Muscle layer of duodenum (tissue), 2 donors: ENCODE data around the gene RPS6KA4.

Experiments
- H3K27ac ChIP-seq: one replicate; pipeline ENCODE4 v1.7.0; 2013; ENCODE audit warnings: mild to moderate bottlenecking, low read length
- H3K27me3 ChIP-seq: one replicate; pipeline ENCODE4 v1.7.0; 2013; ENCODE audit warnings: low read depth, mild to moderate bottlenecking, control low read depth, low read length
- H3K36me3 ChIP-seq, 2 donors: one replicate each; pipeline ENCODE4 v1.7.0; 2013; ENCODE audit warnings: low read length in 2 of 2, control low read depth in 1 of 2, mild to moderate bottlenecking in 1 of 2; ENCODE audit not compliant: insufficient read depth in 2 of 2, control insufficient read depth in 1 of 2
- H3K4me1 ChIP-seq, 2 donors: one replicate each; pipeline ENCODE4 v1.7.0; 2013; ENCODE audit warnings: low read length in 2 of 2, mild to moderate bottlenecking in 2 of 2, control low read depth in 1 of 2, moderate library complexity in 1 of 2; ENCODE audit not compliant: insufficient read depth in 2 of 2, control insufficient read depth in 1 of 2
- H3K4me3 ChIP-seq, 2 donors: one replicate each; pipeline ENCODE4 v1.7.0; 2013; ENCODE audit warnings: low read length in 2 of 2, low read depth in 1 of 2, mild to moderate bottlenecking in 1 of 2
- H3K9me3 ChIP-seq, 2 donors: one replicate each; pipeline ENCODE4 v1.7.0; 2013; ENCODE audit warnings: low read length in 2 of 2, control low read depth in 1 of 2, mild to moderate bottlenecking in 1 of 2; ENCODE audit not compliant: control insufficient read depth in 1 of 2
- donor health status: healthy.

RPS6KA4 gene

DNA sequence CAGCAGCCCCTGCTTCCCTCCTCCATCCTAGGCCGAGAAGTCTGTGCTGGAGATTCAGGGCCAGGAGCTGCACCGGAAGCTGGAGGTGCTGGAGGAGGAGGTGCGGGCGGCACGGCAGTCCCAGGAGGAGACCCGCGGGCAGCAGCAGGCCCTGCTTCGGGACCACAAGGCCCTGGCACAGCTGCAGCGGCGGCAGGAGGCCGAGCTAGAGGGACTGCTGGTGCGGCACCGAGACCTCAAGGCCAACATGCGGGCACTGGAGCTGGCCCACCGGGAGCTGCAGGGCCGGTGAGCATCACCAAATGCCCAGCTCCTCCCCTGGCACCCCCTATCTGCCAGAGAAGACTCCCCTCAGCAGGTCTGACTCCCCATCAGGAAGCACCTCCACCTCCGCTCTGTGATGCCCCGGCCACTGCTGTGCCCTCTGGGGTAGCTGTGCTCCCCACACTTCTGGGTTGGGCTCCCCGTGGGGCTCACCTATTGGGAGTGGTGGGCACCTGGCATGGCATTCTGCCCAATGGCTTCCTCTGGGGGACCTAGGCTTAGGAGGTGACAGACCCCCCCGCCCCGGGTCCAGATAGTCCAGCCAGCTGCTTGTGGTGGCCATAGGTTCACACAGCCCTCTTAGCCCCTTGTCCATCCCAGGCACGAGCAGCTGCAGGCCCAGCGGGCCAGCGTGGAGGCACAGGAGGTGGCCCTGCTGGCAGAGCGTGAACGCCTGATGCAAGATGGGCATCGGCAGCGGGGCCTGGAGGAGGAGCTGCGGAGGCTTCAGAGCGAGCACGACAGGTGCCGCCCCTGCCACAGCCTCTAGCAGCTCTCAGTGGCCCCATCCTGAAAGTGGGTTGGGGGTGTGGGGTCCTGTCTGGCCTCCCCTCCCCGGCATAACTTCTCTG is 6.6 kb upstream of the RPS6KA4 start:
- Histone ChIP-seq H3K27me3 (no peaks in the 10 kb centered on the region), H3K9me3 (no peaks in the 10 kb centered on the region), H3K27ac (no peak overlapping the region), H3K4me1 (peaks cover 0 to 12% of the 10 kb centered on the region in 2 donors), H3K36me3 (no peaks in the 10 kb centered on the region), H3K4me3 (no peak overlapping the region)

GRCh38 chr11:64352995-64353714 is 5.8 kb upstream of the RPS6KA4 start:
- no peaks in the 10 kb centered on the region for H3K9me3 ChIP-seq
- H3K27me3 ChIP-seq: no peaks in the 10 kb centered on the region
- H3K27ac ChIP-seq: no peak overlapping the region
- no peak overlapping the region for H3K4me3 ChIP-seq
- no peaks in the 10 kb centered on the region for H3K36me3 ChIP-seq
- peaks cover 1 to 18% of the 10 kb centered on the region in 2 donors for H3K4me1 ChIP-seq

- H3K27me3 ChIP-seq: no peaks in the 10 kb centered on the region
- no peak overlapping the region for H3K4me3 ChIP-seq
- H3K9me3 ChIP-seq: no peaks in the 10 kb centered on the region
- peaks cover 4 to 26% of the 10 kb centered on the region in 2 donors for H3K4me1 ChIP-seq
- H3K27ac ChIP-seq: no peak overlapping the region
- H3K36me3 ChIP-seq: no peaks in the 10 kb centered on the region
Observed at GRCh38 chr11:64353715-64354506, 5.1 kb upstream of the RPS6KA4 start.

DNA sequence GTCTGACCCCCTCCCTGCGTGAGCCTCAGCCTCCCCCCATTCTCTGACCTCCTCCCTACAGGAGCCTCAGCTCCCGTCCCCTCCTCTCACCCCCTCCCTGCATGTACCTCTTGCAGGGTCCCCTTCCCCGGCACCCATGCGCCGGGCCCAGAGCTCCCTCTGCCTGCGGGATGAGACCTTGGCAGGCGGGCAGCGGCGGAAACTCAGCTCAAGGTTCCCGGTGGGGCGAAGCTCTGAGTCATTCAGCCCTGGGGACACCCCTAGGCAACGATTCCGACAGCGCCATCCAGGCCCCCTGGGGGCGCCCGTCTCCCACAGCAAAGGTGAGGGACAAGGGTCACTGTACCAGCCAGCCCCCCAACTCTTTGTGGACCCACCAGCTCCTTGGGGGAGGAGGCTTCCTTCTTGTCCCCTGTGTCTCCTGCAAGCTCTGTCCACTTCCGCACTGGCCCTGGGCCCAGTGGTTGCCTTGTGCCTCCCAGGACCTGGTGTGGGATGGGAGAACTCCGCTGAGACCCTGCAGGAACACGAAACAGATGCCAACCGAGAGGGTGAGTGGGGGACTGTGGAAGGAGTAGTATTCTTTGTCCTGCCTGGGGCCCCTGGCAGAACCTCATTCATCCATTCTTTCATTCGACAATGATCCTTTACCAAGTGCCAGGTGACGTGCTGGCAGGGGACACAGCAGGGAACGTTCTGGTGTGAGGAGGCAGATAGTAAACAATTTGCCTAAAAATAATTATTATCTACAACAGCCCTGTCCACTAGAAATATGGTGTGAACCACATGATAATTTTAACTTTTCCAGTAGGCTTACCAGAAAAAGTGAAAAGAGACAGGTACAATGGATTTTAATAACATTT is 3.7 kb upstream of the RPS6KA4 start:
- Histone ChIP-seq H3K27ac (peak overlapping the region; percentile 27), H3K36me3 (no peaks in the 10 kb centered on the region), H3K27me3 (no peaks in the 10 kb centered on the region), H3K4me1 (peaks cover 7 to 36% of the 10 kb centered on the region in 2 donors), H3K4me3 (peak overlapping the region; percentile 33 to 34), H3K9me3 (no peaks in the 10 kb centered on the region)

GRCh38 chr11:64356498-64357411 is 2.2 kb upstream of the RPS6KA4 start:
- H3K4me3 ChIP-seq: no peak overlapping the region
- peaks cover 7 to 41% of the 10 kb centered on the region in 2 donors for H3K4me1 ChIP-seq
- H3K27me3 ChIP-seq: no peaks in the 10 kb centered on the region
- H3K27ac ChIP-seq: no peak overlapping the region
- H3K9me3 ChIP-seq: no peaks in the 10 kb centered on the region
- peaks cover under 1 to 8% of the 10 kb centered on the region in 2 donors for H3K36me3 ChIP-seq

DNA sequence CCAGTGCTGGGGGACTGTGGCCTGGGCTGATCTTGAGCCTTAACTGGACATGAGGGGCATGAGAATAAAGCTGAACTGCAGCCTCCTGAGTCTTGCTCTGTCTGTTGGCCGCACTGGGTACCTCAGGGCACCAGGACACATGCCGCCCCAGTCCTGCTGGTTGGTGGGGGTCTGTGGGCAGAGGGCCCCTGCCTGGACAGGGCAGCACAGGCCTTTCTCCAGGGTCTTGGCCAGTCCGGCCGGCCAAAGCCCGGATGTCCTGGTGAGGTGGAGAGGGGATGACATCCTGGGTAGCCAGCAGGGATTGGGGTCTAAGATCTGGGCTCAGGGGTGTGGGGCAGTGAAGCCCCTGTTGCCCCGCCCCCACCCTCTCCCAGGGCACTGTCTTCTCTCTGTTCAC is 1.5 kb upstream of the RPS6KA4 start:
- no peak overlapping the region for H3K4me3 ChIP-seq
- peaks cover 7 to 41% of the 10 kb centered on the region in 2 donors for H3K4me1 ChIP-seq
- H3K9me3 ChIP-seq: no peaks in the 10 kb centered on the region
- no peaks in the 10 kb centered on the region for H3K27me3 ChIP-seq
- peaks cover 7 to 15% of the 10 kb centered on the region in 2 donors for H3K36me3 ChIP-seq
- no peak overlapping the region for H3K27ac ChIP-seq

- H3K36me3 ChIP-seq: peaks cover 10 to 16% of the 10 kb centered on the region in 2 donors
- peak overlapping the region; percentile 70 to 94 for H3K4me3 ChIP-seq
- H3K4me1 ChIP-seq: peaks cover 7 to 41% of the 10 kb centered on the region in 2 donors
- H3K27ac ChIP-seq: no peak overlapping the region
- no peaks in the 10 kb centered on the region for H3K27me3 ChIP-seq
- H3K9me3 ChIP-seq: no peaks in the 10 kb centered on the region
Observed at GRCh38 chr11:64357904-64358535, 942 bp upstream of the RPS6KA4 start.

DNA sequence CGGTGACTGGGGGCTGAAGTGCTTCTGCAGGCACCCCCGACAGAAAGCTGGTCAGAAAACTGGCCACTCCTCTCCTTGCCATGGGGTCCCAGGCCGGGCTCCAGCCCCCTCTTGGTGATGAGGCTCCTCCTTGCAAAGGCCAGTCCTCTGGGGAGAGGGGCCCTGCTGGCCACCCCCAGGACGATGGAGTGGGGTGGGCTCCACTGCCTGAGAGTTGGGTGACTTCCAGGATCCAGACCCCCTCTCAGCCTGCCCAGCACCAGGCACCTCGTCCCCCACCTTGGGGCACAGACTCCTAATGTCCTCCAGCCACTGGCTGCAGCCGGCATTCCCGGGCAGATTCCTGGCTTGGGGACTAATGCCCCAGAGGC is 441 bp upstream of the RPS6KA4 start:
- H3K27me3 ChIP-seq: no peaks in the 10 kb centered on the region
- H3K4me1 ChIP-seq: peaks cover 7 to 41% of the 10 kb centered on the region in 2 donors
- H3K27ac ChIP-seq: peak overlapping the region; percentile 87
- no peaks in the 10 kb centered on the region for H3K9me3 ChIP-seq
- H3K4me3 ChIP-seq: peak overlapping the region; percentile 70 to 94
- H3K36me3 ChIP-seq: peaks cover 13 to 21% of the 10 kb centered on the region in 2 donors

- Histone ChIP-seq H3K4me3 (peak overlapping the region; percentile 79 to 94), H3K27ac (no peak overlapping the region), H3K9me3 (no peaks in the 10 kb centered on the region), H3K27me3 (no peaks in the 10 kb centered on the region), H3K4me1 (peaks cover 7 to 37% of the 10 kb centered on the region in 2 donors), H3K36me3 (peaks cover 13 to 29% of the 10 kb centered on the region in 2 donors)
Observed at GRCh38 chr11:64359712-64360445, 917 bp downstream of the RPS6KA4 start.
